PC-3 (cell line): ENCODE data around the gene NSMF. TPM values are rescaled to one million over a fixed set of nuclear protein-coding genes. Genes with fewer than 3 reads are reported as not detected.

ENCODE experiments used
- ATAC-seq: fragments of 200-7000 bp; cut with Tn5 transposase; 2 replicates; pipeline ENCODE4 v1.9.1; 2020; ENCODE audit warnings: mild to moderate bottlenecking, moderate library complexity
- BruUV-seq: library from RNA; stranded (reverse); fragments of 400-500 nt; replicated peaks from 2 replicates; lab custom pipeline; 2021; lab: Mats Ljungman, UMichigan
- CTCF ChIA-PET: fragments of 300-600 bp; sonication (Branson Sonifier 250); formaldehyde crosslinking; loops from one replicate; lab custom pipeline; 2022; ENCODE audit warnings: antibody characterized with exemption; lab: Charles Lee
- POLR2A ChIA-PET: fragments of 300-600 bp; sonication (Branson Sonifier 250); formaldehyde crosslinking; loops from one replicate; lab custom pipeline; 2022; ENCODE audit warnings: antibody characterized with exemption; ENCODE audit not compliant: unreplicated experiment; lab: Charles Lee
- DNase-seq: peaks from one replicate; pipeline ENCODE4 v3.0.0-alpha.2; 2015
- H2AFZ ChIP-seq: fragments of 300-600 bp; sonication (generic); 2 replicates; pipeline ENCODE4 v1.6.0; 2016; ENCODE audit warnings: antibody characterized with exemption, low read length
- H3F3A ChIP-seq: fragments of 300-600 bp; sonication (generic); one replicate; pipeline ENCODE4 v1.6.0; 2017; ENCODE audit warnings: antibody characterized with exemption, low read length, control low read depth, mild to moderate bottlenecking; ENCODE audit not compliant: unreplicated experiment
- H3K27ac ChIP-seq: fragments of 300-600 bp; sonication (generic); 2 replicates; pipeline ENCODE4 v1.5.1; 2016; ENCODE audit warnings: mild to moderate bottlenecking, low read length
- H3K27me3 ChIP-seq: fragments of 300-600 bp; sonication (generic); 2 replicates; pipeline ENCODE4 v1.6.1; 2016; ENCODE audit warnings: low read length, mixed read lengths
- H3K36me3 ChIP-seq: fragments of 300-600 bp; sonication (generic); 2 replicates; pipeline ENCODE4 v1.6.1; 2016; ENCODE audit warnings: low read depth, mixed run types, low read length, mixed read lengths
- H3K4me1 ChIP-seq: fragments of 300-600 bp; sonication (generic); 2 replicates; pipeline ENCODE4 v1.5.1; 2016; ENCODE audit warnings: low read length; ENCODE audit not compliant: insufficient read depth
- H3K4me2 ChIP-seq: fragments of 300-600 bp; sonication (generic); 2 replicates; pipeline ENCODE4 v1.6.0; 2016; ENCODE audit warnings: low read length
- H3K4me3 ChIP-seq: fragments of 300-600 bp; sonication (generic); 2 replicates; pipeline ENCODE4 v1.5.1; 2016; ENCODE audit warnings: mild to moderate bottlenecking, low read length, mixed read lengths
- H3K79me2 ChIP-seq: fragments of 300-600 bp; sonication (generic); 2 replicates; pipeline ENCODE4 v1.6.1; 2017; ENCODE audit warnings: low read length, mixed read lengths
- H3K9ac ChIP-seq: fragments of 300-600 bp; sonication (generic); 2 replicates; pipeline ENCODE4 v1.6.0; 2016; ENCODE audit warnings: mild to moderate bottlenecking, low read length
- H3K9me2 ChIP-seq: fragments of 300-600 bp; sonication (generic); replicated peaks from 2 replicates; pipeline ENCODE4 v1.6.1; 2016; ENCODE audit warnings: mixed run types, low read length, mixed read lengths
- H3K9me3 ChIP-seq: fragments of 300-600 bp; sonication (generic); 2 replicates; pipeline ENCODE4 v1.6.1; 2016; ENCODE audit warnings: low read length, mixed read lengths
- H4K20me1 ChIP-seq: fragments of 300-600 bp; sonication (generic); 2 replicates; pipeline ENCODE4 v1.6.1; 2016; ENCODE audit warnings: low read length, mixed read lengths
- CTCF ChIP-seq: fragments of 300-600 bp; sonication (generic); conservative IDR thresholded peaks from 2 replicates; pipeline ENCODE4 v1.5.1; 2017; ENCODE audit warnings: antibody characterized with exemption, low read depth, mild to moderate bottlenecking, low read length
- EZH2 ChIP-seq: fragments of 300-600 bp; sonication (generic); IDR thresholded peaks from one replicate; pipeline ENCODE4 v1.6.1; 2017; ENCODE audit warnings: antibody characterized with exemption, mild to moderate bottlenecking, low read length; ENCODE audit not compliant: unreplicated experiment
- EZH2phosphoT487 ChIP-seq: fragments of 300-600 bp; sonication (generic); IDR thresholded peaks from 2 replicates; pipeline ENCODE4 v1.6.1; 2018; ENCODE audit warnings: mild to moderate bottlenecking, antibody characterized with exemption, low read length, borderline replicate concordance
- intact Hi-C: fragments of 100-400 bp; cut with micrococcal nuclease; formaldehyde crosslinking; loops from 2 replicates; pipeline ENCODE4 v1.9.0; 2023
- total RNA-seq: library from RNA; depleted of rRNA; stranded (reverse); fragments of >200 nt; gene quantifications from 2 replicates; pipeline ENCODE4 v1.2.3, GENCODE V29; 2014

Gene NSMF
- total RNA-seq, 1 experiment from 2014 or later = 30.8 TPM

- intact Hi-C loops = no loop called here
- no peak for ATAC-seq
- Histone ChIP-seq H3K4me3 (no peak overlapping the region), H3K4me2 (no peak overlapping the region), H3K27ac (no peak overlapping the region), H3K9me3 (no peaks in the 10 kb centered on the region), H3K9me2 (no peaks in the 10 kb centered on the region), H3K9ac (no peak overlapping the region), H4K20me1 (no peaks in the 10 kb centered on the region), H2AFZ (no peak overlapping the region), H3K79me2 (no peaks in the 10 kb centered on the region), H3K36me3 (no peaks in the 10 kb centered on the region), H3K27me3 (no peaks in the 10 kb centered on the region), H3F3A (no peaks in the 10 kb centered on the region), H3K4me1 (peaks cover 24% of the 10 kb centered on the region)
- CTCF ChIA-PET = no interaction called here
- POLR2A ChIA-PET = no interaction called here
- no peak for TF ChIP-seq EZH2
- TF ChIP-seq EZH2phosphoT487 = no peak
- no peak for TF ChIP-seq CTCF
- no TSS peak for BruUV-seq
- DNase-seq = no peak
These were observed 21.0 kb upstream of the NSMF start for GRCh38 chr9:137479892-137480685.

GRCh38 chr9:137478962-137479861 is 20.1 kb upstream of the NSMF start:
- H3K9me2 ChIP-seq = no peaks in the 10 kb centered on the region
- no peak overlapping the region for H2AFZ ChIP-seq
- H3K4me3 ChIP-seq = no peak overlapping the region
- H3K4me1 ChIP-seq = peaks cover 24% of the 10 kb centered on the region
- no peaks in the 10 kb centered on the region for H3K9me3 ChIP-seq
- no peak for TF ChIP-seq EZH2
- TF ChIP-seq EZH2phosphoT487 = no peak
- no peaks in the 10 kb centered on the region for H4K20me1 ChIP-seq
- H3F3A ChIP-seq = no peaks in the 10 kb centered on the region
- no TSS peak for BruUV-seq
- POLR2A ChIA-PET = no interaction called here
- ATAC-seq (no peak), DNase-seq (no peak)
- no peaks in the 10 kb centered on the region for H3K27me3 ChIP-seq
- intact Hi-C loops = no loop called here
- no peak overlapping the region for H3K4me2 ChIP-seq
- H3K36me3 ChIP-seq = no peaks in the 10 kb centered on the region
- H3K27ac ChIP-seq = no peak overlapping the region
- CTCF ChIA-PET = no interaction called here
- H3K9ac ChIP-seq = no peak overlapping the region
- H3K79me2 ChIP-seq = no peaks in the 10 kb centered on the region

- H3K36me3 ChIP-seq = no peaks in the 10 kb centered on the region
- POLR2A ChIA-PET = no interaction called here
- CTCF ChIA-PET = no interaction called here
- H3K27me3 ChIP-seq = no peaks in the 10 kb centered on the region
- H3K79me2 ChIP-seq = no peaks in the 10 kb centered on the region
- intact Hi-C loops = no loop called here
- H3K9ac ChIP-seq = no peak overlapping the region
- no peaks in the 10 kb centered on the region for H4K20me1 ChIP-seq
- DNase-seq = no peak
- ATAC-seq = no peak
- H3K4me1 ChIP-seq = peaks cover 24% of the 10 kb centered on the region
- no peaks in the 10 kb centered on the region for H3F3A ChIP-seq
- TF ChIP-seq EZH2phosphoT487 = no peak
- TF ChIP-seq EZH2 = no peak
- no peak for TF ChIP-seq CTCF
- H3K27ac ChIP-seq = no peak overlapping the region
- no peak overlapping the region for H3K4me2 ChIP-seq
- no peak overlapping the region for H3K4me3 ChIP-seq
- no peaks in the 10 kb centered on the region for H3K9me3 ChIP-seq
- H2AFZ ChIP-seq = no peak overlapping the region
- BruUV-seq = no TSS peak
- H3K9me2 ChIP-seq = no peaks in the 10 kb centered on the region
These were observed 19.5 kb upstream of the NSMF start for GRCh38 chr9:137478613-137478961.
